Spleen (tissue), 11 donors: Measurements from ENCODE around the gene GRK5. TPM values are rescaled to one million over a fixed set of nuclear protein-coding genes. Genes with fewer than 3 reads are reported as not detected.

Experiments used
- DNase-seq: peaks from one replicate; pipeline ENCODE4 v3.0.0-alpha.2; 2020
- H3K27ac ChIP-seq, 8 donors: fragments of 200-600 bp; sonication (generic) in 7 of 8; 1 replicate in 4 of 8; 2 replicates in 4 of 8; pipeline versions ENCODE4 v1.5.0 to v1.8.0; 2016 to 2021; ENCODE audit warnings: inconsistent platforms in 4 of 8, mild to moderate bottlenecking in 4 of 8, moderate library complexity in 1 of 8
- H3K27me3 ChIP-seq, 7 donors: fragments of 200-600 bp; sonication (generic) in 6 of 7; replicated peaks in 1 of 7; 1 replicate in 4 of 7; 2 replicates in 3 of 7; pipeline versions ENCODE4 v1.5.0 to v1.8.0; 2016 to 2021; ENCODE audit warnings: inconsistent platforms in 3 of 7, mild to moderate bottlenecking in 1 of 7
- H3K36me3 ChIP-seq, 6 donors: fragments of 200-600 bp; sonication (generic) in 5 of 6; 1 replicate in 4 of 6; 2 replicates in 2 of 6; pipeline versions ENCODE4 v1.5.0 to v1.8.0; 2016 to 2021; ENCODE audit warnings: inconsistent platforms in 2 of 6
- H3K4me1 ChIP-seq, 6 donors: fragments of 200-600 bp; sonication (generic) in 5 of 6; 1 replicate in 3 of 6; 2 replicates in 3 of 6; pipeline versions ENCODE4 v1.5.0 to v1.8.0; 2016 to 2021; ENCODE audit warnings: inconsistent platforms in 3 of 6
- H3K4me3 ChIP-seq, 8 donors: fragments of 200-600 bp; sonication (generic) in 7 of 8; 1 replicate in 4 of 8; 2 replicates in 4 of 8; pipeline versions ENCODE4 v1.5.0 to v1.8.0; 2016 to 2021; ENCODE audit warnings: inconsistent platforms in 4 of 8, mild to moderate bottlenecking in 4 of 8, moderate library complexity in 2 of 8
- H3K9me3 ChIP-seq, 8 donors: fragments of 200-600 bp; sonication (generic) in 7 of 8; 1 replicate in 4 of 8; 2 replicates in 4 of 8; pipeline versions ENCODE4 v1.5.0 to v1.8.0; 2016 to 2021; ENCODE audit warnings: inconsistent platforms in 4 of 8
- POLR2A ChIP-seq, 3 donors: fragments of 450-650 bp; IDR thresholded peaks; one replicate each; pipeline ENCODE4 v1.5.1; 2017; ENCODE audit warnings: antibody characterized with exemption in 3 of 3, mild to moderate bottlenecking in 1 of 3
- POLR2AphosphoS5 ChIP-seq, 3 donors: sonication (generic); formaldehyde crosslinking; IDR thresholded peaks; one replicate each; pipeline ENCODE4 v1.5.1; 2017; ENCODE audit warnings: antibody characterized with exemption in 3 of 3
- WGBS, 5 donors: extraction: QIAGEN DNeasy Blood & Tissue Kit in 3 of 5; methylation state at CpG; one replicate each; pipeline versions ENCODE4 v1.1.5 to v1.1.7; 2013 to 2018; 5-methylcytosine and 5-hydroxymethylcytosine counted together
- intact Hi-C: fragments of 100-400 bp; cut with DNase I; formaldehyde crosslinking; loops from one replicate; pipeline ENCODE4 v1.15.0; 2023; ENCODE audit warnings: low total_unique reads
- polyA plus RNA-seq, 3 donors: library from polyadenylated mRNA; stranded (reverse); fragments of 200-250 nt; gene quantifications; one replicate each; pipeline ENCODE4 v1.2.1, GENCODE V29; 2013
- total RNA-seq, 7 donors: library from RNA; depleted of rRNA in 3 of 7; stranded (reverse); fragments of >200 nt in 3 of 7; fragmentation: NEBNext Ultra II Directional in 4 of 7; extraction: Animal tissue kit (Norgen Biotek cat#: 25700) in 4 of 7; gene quantifications; one replicate each; pipeline versions ENCODE4 v1.1.0 to v1.2.1, GENCODE V29; 2016 to 2021
- TF ChIP-seq, protein P1 (sequence below), 11 experiments: fragments of 200-600 bp in 7 of 11; fragments of 450-650 bp in 4 of 11; sonication (generic) in 4 of 11; IDR thresholded peaks in 8 of 11; conservative IDR thresholded peaks in 3 of 11; 1 replicate in 7 of 11; 2 replicates in 4 of 11; pipeline versions ENCODE4 v1.4.0 to v1.8.0; 2016 to 2021; ENCODE audit warnings: antibody characterized with exemption in 11 of 11, inconsistent platforms in 4 of 11, mild to moderate bottlenecking in 1 of 11
- donor health status: healthy with polysubstance abuse.
- donor health status: DM: no; HTN: no; CAD: no; lungs with moderate emphysema.
- donor health status: DM: no; HTN: no; CAD: no.
- donor health status: Bipolar disorder and iron deficiency.
- donor health status: healthy.
- donor health status: DM: no; HTN: no; CAD: no.
- donor health status: DM: yes; HTN: yes; CAD: no.

The GRK5 gene
- total and polyA plus RNA-seq, 10 donors = 15.5 to 85.2 (median 52.1) TPM

DNA sequence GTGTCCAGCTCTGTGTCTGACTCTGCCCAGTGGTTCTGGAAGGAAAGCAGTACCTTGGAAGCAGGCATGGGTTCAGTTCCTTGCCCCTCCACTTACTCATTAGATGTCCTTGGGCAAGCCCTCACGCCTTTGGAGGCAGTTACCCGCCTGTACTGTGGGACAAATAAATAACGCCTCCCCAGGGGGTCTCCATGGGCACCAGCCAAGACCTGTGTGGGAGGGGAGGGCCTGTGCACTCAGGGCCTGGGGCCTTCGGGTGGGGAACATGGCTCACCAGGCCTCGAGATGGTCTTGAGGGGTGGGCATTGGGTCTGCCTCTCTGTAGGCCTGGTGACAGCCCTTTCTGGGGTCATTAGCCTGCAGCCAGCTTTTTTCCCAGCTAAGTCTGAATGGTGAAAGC, 142.0 kb downstream of the GRK5 start:
- TF ChIP-seq POLR2AphosphoS5 (IDR thresholded peaks at IDR 0.05) (no peak), POLR2A (IDR thresholded peaks at IDR 0.05) (no peak)
- TF ChIP-seq, protein P1, sequence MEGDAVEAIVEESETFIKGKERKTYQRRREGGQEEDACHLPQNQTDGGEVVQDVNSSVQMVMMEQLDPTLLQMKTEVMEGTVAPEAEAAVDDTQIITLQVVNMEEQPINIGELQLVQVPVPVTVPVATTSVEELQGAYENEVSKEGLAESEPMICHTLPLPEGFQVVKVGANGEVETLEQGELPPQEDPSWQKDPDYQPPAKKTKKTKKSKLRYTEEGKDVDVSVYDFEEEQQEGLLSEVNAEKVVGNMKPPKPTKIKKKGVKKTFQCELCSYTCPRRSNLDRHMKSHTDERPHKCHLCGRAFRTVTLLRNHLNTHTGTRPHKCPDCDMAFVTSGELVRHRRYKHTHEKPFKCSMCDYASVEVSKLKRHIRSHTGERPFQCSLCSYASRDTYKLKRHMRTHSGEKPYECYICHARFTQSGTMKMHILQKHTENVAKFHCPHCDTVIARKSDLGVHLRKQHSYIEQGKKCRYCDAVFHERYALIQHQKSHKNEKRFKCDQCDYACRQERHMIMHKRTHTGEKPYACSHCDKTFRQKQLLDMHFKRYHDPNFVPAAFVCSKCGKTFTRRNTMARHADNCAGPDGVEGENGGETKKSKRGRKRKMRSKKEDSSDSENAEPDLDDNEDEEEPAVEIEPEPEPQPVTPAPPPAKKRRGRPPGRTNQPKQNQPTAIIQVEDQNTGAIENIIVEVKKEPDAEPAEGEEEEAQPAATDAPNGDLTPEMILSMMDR (IDR thresholded peaks at IDR 0.05 in 8 of 11, conservative IDR thresholded peaks at IDR 0.05 in 3 of 11) = no peak
- intact Hi-C loops = no loop called here
- Histone ChIP-seq H3K27ac (peak overlapping the region in 6 of 8 donors; percentile 13 to 64 (median 45)), H3K4me3 (no peak overlapping the region), H3K4me1 (peaks cover 6 to 45% (median 27%) of the 10 kb centered on the region in 6 donors), H3K36me3 (peaks cover 0 to 53% (median 12%) of the 10 kb centered on the region in 6 donors), H3K9me3 (peaks cover 0 to 27% (median 21%) of the 10 kb centered on the region in 8 donors), H3K27me3 (no peaks in the 10 kb centered on the region)
- no peak for DNase-seq
- 75 to 85% (median 83%) methylated on average over 5 of the region's 5 CpGs for WGBS, 5 donors

DNA sequence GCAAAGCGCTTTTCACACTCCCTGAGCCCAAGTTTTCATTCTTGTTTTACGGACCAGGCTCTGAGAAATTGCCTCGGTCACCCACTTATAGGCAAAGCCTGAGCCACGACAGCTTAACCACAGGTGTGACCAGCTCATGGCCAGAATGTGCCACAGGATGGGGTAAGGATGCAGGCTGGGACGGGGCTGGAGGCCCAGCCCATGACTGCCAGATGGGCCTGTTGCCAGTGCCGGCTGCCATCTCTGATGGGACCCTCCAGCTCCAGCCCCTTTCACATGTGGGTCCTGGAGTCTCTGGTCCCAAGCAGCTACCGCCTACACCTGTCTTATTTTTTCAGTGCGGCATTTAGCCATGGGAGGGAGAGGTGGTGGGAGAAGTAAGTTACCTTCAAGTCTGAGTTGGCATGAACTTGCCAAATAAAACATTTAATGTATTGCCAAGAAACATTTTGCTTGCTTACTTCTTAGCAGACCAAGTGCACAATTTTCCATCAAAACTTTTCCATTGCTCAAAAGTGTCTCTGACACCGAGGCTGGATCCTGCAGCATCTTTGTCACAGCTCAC, 142.6 kb downstream of the GRK5 start:
- DNase-seq = no peak

DNA sequence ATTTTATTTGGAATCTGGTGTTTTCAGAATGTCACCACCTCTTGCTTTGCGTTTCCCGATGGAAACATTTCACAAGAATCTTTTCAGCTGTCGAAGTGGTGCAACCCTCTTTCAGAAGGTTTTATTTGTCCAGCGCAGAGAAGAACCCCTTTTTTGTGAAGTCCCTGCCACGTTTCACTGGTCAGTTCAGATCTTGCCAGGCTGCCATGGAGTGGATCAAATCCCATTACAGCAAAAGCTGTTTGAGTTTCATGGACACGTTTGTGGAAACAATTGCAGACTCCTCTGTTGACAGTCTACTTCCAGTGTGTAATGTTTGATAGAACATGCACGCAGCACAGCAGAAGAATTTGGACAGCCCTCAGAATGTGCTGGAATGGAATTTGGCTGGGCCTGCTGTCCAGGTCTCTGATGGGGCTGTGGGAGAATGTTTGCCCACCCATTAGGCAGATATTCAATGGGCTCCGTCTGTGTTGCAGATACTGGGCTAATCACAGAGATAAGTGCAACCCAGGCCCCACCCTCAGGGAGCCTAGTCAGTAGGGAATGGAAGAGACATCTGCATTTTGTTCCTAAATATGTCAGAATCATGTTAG, 143.2 kb downstream of the GRK5 start:
- Histone ChIP-seq H3K36me3 (peaks cover 0 to 53% (median 12%) of the 10 kb centered on the region in 6 donors), H3K27me3 (no peaks in the 10 kb centered on the region), H3K9me3 (peaks cover 0 to 35% (median 22%) of the 10 kb centered on the region in 8 donors), H3K27ac (peak overlapping the region in 1 of 8 donors; percentile 64), H3K4me1 (peaks cover 6 to 42% (median 24%) of the 10 kb centered on the region in 6 donors), H3K4me3 (no peak overlapping the region)
- WGBS, 5 donors = 81 to 88% (median 85%) methylated on average over 8 of the region's 8 CpGs
- intact Hi-C loops = no loop called here
- TF ChIP-seq, protein P1 (IDR thresholded peaks at IDR 0.05 in 8 of 11, conservative IDR thresholded peaks at IDR 0.05 in 3 of 11) = no peak
- TF ChIP-seq POLR2AphosphoS5 (IDR thresholded peaks at IDR 0.05) (no peak), POLR2A (IDR thresholded peaks at IDR 0.05) (no peak)
- DNase-seq = no peak

More for the DNA sequence above, 142.6 kb downstream of the GRK5 start:
- Histone ChIP-seq H3K9me3 (peaks cover 0 to 30% (median 21%) of the 10 kb centered on the region in 8 donors), H3K27ac (peak overlapping the region in 4 of 8 donors; percentile 13 to 64 (median 49)), H3K4me3 (no peak overlapping the region), H3K36me3 (peaks cover 0 to 53% (median 12%) of the 10 kb centered on the region in 6 donors), H3K4me1 (peaks cover 6 to 42% (median 25%) of the 10 kb centered on the region in 6 donors), H3K27me3 (no peaks in the 10 kb centered on the region)
- intact Hi-C loops = no loop called here
- TF ChIP-seq, protein P1 (IDR thresholded peaks at IDR 0.05 in 8 of 11, conservative IDR thresholded peaks at IDR 0.05 in 3 of 11) = no peak
- TF ChIP-seq POLR2A (IDR thresholded peaks at IDR 0.05) (no peak), POLR2AphosphoS5 (IDR thresholded peaks at IDR 0.05) (no peak)
- 85 to 97% (median 94%) methylated on average over 9 of the region's 9 CpGs for WGBS, 5 donors

DNA sequence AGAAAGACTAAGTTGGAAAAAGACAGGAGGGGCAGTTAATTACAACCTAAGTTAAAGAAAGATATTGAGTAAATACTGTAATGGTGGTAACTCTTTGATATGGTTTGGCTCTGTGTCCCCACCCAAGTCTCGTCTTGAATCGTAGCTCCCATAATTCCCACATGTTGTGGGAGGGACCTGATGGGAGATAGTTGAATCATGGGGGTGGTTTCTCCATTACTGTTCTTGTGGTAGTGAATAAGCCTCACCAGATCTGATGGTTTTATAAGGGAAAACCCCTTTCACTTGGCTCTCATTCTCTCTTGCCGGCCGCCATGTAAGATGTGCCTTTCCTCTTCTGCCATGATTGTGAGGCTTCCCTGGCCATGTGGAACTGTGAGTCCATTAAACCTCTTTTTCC, 143.8 kb downstream of the GRK5 start:
- H3K27ac ChIP-seq = no peak overlapping the region

More for the DNA sequence above, 143.8 kb downstream of the GRK5 start:
- intact Hi-C loops = no loop called here
- WGBS, 5 donors = 88 to 99% (median 94%) methylated on average over 4 of the region's 4 CpGs
- DNase-seq = no peak
- H3K36me3 ChIP-seq = peaks cover 0 to 53% (median 12%) of the 10 kb centered on the region in 6 donors
- H3K4me3 ChIP-seq = no peak overlapping the region
- TF ChIP-seq, protein P1 (IDR thresholded peaks at IDR 0.05 in 8 of 11, conservative IDR thresholded peaks at IDR 0.05 in 3 of 11) = no peak
- TF ChIP-seq POLR2AphosphoS5 (IDR thresholded peaks at IDR 0.05) (no peak), POLR2A (IDR thresholded peaks at IDR 0.05) (no peak)
- peaks cover 4 to 41% (median 28%) of the 10 kb centered on the region in 8 donors for H3K9me3 ChIP-seq
- peaks cover 6 to 37% (median 23%) of the 10 kb centered on the region in 6 donors for H3K4me1 ChIP-seq
- no peaks in the 10 kb centered on the region for H3K27me3 ChIP-seq
